ENCODE data around the gene YARS1. TPM values are rescaled to one million over a fixed set of nuclear protein-coding genes. Genes with fewer than 3 reads are reported as not detected.

The YARS1 gene
- total RNA-seq, 4 donors from 2014 or later, result 23.9 to 54.5 (median 33.8) TPM

GRCh38 chr1:32761936-32762335 lies 55.2 kb downstream of the YARS1 start:
- 0 to 25% methylated on average over 1 to 2 of the region's 2 CpGs for WGBS, 2 donors (ENCODE audit: low coverage in 1 of 2)
- Histone ChIP-seq H3K27ac (peak overlapping the region; percentile 88 to 93 (median 91)), H3K4me3 (no peak overlapping the region), H3K4me1 (peaks cover 45 to 87% (median 67%) of the 10 kb centered on the region in 4 donors), H3K36me3 (no peaks in the 10 kb centered on the region), H3K9me3 (no peaks in the 10 kb centered on the region), H3K27me3 (no peaks in the 10 kb centered on the region)
- in situ Hi-C loops (cut with MboI; ENCODE audit: low pct_ligation_motif_present in 1 of 4, low pct_unique_long_range_greater_than_20kb in 1 of 4, low sequenced_read_pairs in 3 of 4), result no loop called here
- DNase-seq, result no peak
- TF ChIP-seq EP300 (IDR thresholded peaks at IDR 0.05; ENCODE audit: low read depth) (no peak), POLR2AphosphoS5 (IDR thresholded peaks at IDR 0.05) (no peak), POLR2A (IDR thresholded peaks at IDR 0.05) (no peak), CTCF (IDR thresholded peaks at IDR 0.05) (no peak)
- intact Hi-C loops (cut with DNase I; ENCODE audit: low total_unique reads), result no loop called here

DNA sequence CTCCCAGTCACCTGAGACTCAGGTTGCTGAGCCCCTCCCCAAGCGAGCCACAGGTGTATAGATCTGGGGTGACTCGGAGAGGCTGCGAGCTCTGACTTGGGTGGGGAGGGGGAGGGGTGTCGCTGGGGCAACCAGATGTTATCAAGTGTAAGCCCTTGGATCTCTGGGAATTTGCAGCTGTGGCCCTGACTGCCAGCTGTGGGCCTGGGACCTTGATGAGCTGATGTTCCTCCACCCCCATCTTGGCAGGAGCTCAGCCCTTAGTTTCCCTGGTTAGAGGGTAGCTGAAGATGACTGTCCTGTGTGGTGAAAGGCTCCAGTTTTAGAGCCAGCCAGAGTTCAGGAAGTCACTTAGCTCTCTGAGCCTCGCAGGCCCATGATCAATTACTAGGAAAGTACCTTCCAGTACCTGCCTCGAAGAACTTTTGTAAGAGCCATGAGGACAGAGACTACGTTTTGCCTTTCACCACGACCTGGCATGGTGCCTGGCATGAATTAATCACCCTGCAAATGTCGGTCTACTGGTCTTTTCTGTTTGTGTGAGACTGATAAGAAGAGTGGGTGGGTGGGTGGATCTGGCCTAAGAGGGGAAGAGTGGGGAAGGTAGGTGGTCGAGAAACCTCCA lies 55.8 kb downstream of the YARS1 start:
- Histone ChIP-seq H3K27ac (peak overlapping the region; percentile 88 to 93 (median 91)), H3K4me1 (peaks cover 41 to 86% (median 69%) of the 10 kb centered on the region in 4 donors), H3K27me3 (no peaks in the 10 kb centered on the region), H3K9me3 (no peaks in the 10 kb centered on the region), H3K36me3 (no peaks in the 10 kb centered on the region), H3K4me3 (no peak overlapping the region)
- in situ Hi-C loops (cut with MboI; ENCODE audit: low pct_ligation_motif_present in 1 of 4, low pct_unique_long_range_greater_than_20kb in 1 of 4, low sequenced_read_pairs in 3 of 4), result no loop called here
- 9% methylated on average over 6 of the region's 10 CpGs; no CpG with 5 or more reads in 1 of the 2 donors for WGBS, 2 donors (ENCODE audit: low coverage in 1 of 2)
- intact Hi-C loops (cut with DNase I; ENCODE audit: low total_unique reads), result no loop called here
- TF ChIP-seq POLR2AphosphoS5 (IDR thresholded peaks at IDR 0.05) (no peak), POLR2A (IDR thresholded peaks at IDR 0.05) (no peak), CTCF (IDR thresholded peaks at IDR 0.05) (no peak), EP300 (IDR thresholded peaks at IDR 0.05; ENCODE audit: low read depth) (no peak)
- peak; percentile 69 for DNase-seq

- 66% methylated on average over 14 of the region's 14 CpGs; no CpG with 5 or more reads in 1 of the 2 donors for WGBS, 2 donors (ENCODE audit: low coverage in 1 of 2)
- H3K36me3 ChIP-seq, result no peaks in the 10 kb centered on the region
- peak overlapping the region in 2 of 4 donors; percentile 6 to 8 for H3K4me3 ChIP-seq
- in situ Hi-C loops (cut with MboI; ENCODE audit: low pct_ligation_motif_present in 1 of 4, low pct_unique_long_range_greater_than_20kb in 1 of 4, low sequenced_read_pairs in 3 of 4), result no loop called here
- no peaks in the 10 kb centered on the region for H3K9me3 ChIP-seq
- intact Hi-C loops (cut with DNase I; ENCODE audit: low total_unique reads), result no loop called here
- TF ChIP-seq POLR2A (IDR thresholded peaks at IDR 0.05) (no peak), CTCF (IDR thresholded peaks at IDR 0.05) (no peak), POLR2AphosphoS5 (IDR thresholded peaks at IDR 0.05) (peak; percentile 17 to 73 (median 67)), EP300 (IDR thresholded peaks at IDR 0.05; ENCODE audit: low read depth) (peak; percentile 55)
- peak; percentile 94 for DNase-seq
- peaks cover 34 to 86% (median 73%) of the 10 kb centered on the region in 4 donors for H3K4me1 ChIP-seq
- no peaks in the 10 kb centered on the region for H3K27me3 ChIP-seq
- peak overlapping the region; percentile 88 to 93 (median 91) for H3K27ac ChIP-seq
Observed at GRCh38 chr1:32759997-32760623, 57.0 kb downstream of the YARS1 start.

- TF ChIP-seq CTCF (IDR thresholded peaks at IDR 0.05) (peak in 1 of 5 experiments; percentile 16), EP300 (IDR thresholded peaks at IDR 0.05; ENCODE audit: low read depth) (peak; percentile 72), POLR2A (IDR thresholded peaks at IDR 0.05) (peak; percentile 19), POLR2AphosphoS5 (IDR thresholded peaks at IDR 0.05) (peak; percentile 28 to 71 (median 66))
- H3K4me1 ChIP-seq, result peaks cover 33 to 86% (median 73%) of the 10 kb centered on the region in 4 donors
- DNase-seq, result peak; percentile 80
- no peaks in the 10 kb centered on the region for H3K27me3 ChIP-seq
- no peaks in the 10 kb centered on the region for H3K9me3 ChIP-seq
- H3K36me3 ChIP-seq, result no peaks in the 10 kb centered on the region
- in situ Hi-C loops (cut with MboI; ENCODE audit: low pct_ligation_motif_present in 1 of 4, low pct_unique_long_range_greater_than_20kb in 1 of 4, low sequenced_read_pairs in 3 of 4) (no loop called here), intact Hi-C loops (cut with DNase I; ENCODE audit: low total_unique reads) (no loop called here)
- WGBS, 2 donors (ENCODE audit: low coverage in 1 of 2), result 41 to 50% methylated on average over 2 to 5 of the region's 5 CpGs
- peak overlapping the region in 2 of 4 donors; percentile 6 to 8 for H3K4me3 ChIP-seq
- peak overlapping the region; percentile 88 to 93 (median 91) for H3K27ac ChIP-seq
Observed at GRCh38 chr1:32759521-32759981, 57.6 kb downstream of the YARS1 start.

All from transverse colon (tissue), 4 donors.